ENCODE measurements around the gene MRTFB.

- TF ChIP-seq, protein P1, sequence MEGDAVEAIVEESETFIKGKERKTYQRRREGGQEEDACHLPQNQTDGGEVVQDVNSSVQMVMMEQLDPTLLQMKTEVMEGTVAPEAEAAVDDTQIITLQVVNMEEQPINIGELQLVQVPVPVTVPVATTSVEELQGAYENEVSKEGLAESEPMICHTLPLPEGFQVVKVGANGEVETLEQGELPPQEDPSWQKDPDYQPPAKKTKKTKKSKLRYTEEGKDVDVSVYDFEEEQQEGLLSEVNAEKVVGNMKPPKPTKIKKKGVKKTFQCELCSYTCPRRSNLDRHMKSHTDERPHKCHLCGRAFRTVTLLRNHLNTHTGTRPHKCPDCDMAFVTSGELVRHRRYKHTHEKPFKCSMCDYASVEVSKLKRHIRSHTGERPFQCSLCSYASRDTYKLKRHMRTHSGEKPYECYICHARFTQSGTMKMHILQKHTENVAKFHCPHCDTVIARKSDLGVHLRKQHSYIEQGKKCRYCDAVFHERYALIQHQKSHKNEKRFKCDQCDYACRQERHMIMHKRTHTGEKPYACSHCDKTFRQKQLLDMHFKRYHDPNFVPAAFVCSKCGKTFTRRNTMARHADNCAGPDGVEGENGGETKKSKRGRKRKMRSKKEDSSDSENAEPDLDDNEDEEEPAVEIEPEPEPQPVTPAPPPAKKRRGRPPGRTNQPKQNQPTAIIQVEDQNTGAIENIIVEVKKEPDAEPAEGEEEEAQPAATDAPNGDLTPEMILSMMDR (IDR thresholded peaks at IDR 0.05; ENCODE audit: low read length) = no peak
- TF ChIP-seq EZH2phosphoT487 (IDR thresholded peaks at IDR 0.05; ENCODE audit: low read length) = no peak
Observed at GRCh38 chr16:14242769-14243168, 171.7 kb downstream of the MRTFB start.
